ENCODE measurements around the gene RRAGC.

RRAGC gene

GRCh38 chr1:38832370-38832734, 27.2 kb downstream of the RRAGC start:
- Histone ChIP-seq H3K27me3 (ENCODE audit: insufficient read depth, poor library complexity, severe bottlenecking) (no peaks in the 10 kb centered on the region), H3K27ac (replicated peaks) (peak overlapping the region; percentile 95), H3K4me3 (replicated peaks; ENCODE audit: insufficient read depth, low read length) (no peak overlapping the region)
- no peak for DNase-seq (ENCODE audit: low read depth in 1 of 2, low spot score in 1 of 2)
- TF ChIP-seq SPI1 (IDR thresholded peaks at IDR 0.05; ENCODE audit: borderline replicate concordance, low read depth): no peak
- TF ChIP-seq REST (IDR thresholded peaks at IDR 0.05; ENCODE audit: insufficient replicate concordance, low read depth): no peak
- TF ChIP-seq CTCF (IDR thresholded peaks at IDR 0.05; ENCODE audit: insufficient read depth, low read length): no peak
- TF ChIP-seq GABPA (IDR thresholded peaks at IDR 0.05; ENCODE audit: low read depth): no peak
- no peak for TF ChIP-seq POLR2AphosphoS5 (IDR thresholded peaks at IDR 0.05; ENCODE audit: low read depth)

- DNase-seq (ENCODE audit: low read depth in 1 of 2, low spot score in 1 of 2): no peak
- peak overlapping the region; percentile 95; the same call in 1 of the 2 replicates for H3K27ac ChIP-seq (replicated peaks)
- no peaks in the 10 kb centered on the region for H3K27me3 ChIP-seq (ENCODE audit: insufficient read depth, poor library complexity, severe bottlenecking)
- no peak for TF ChIP-seq REST (IDR thresholded peaks at IDR 0.05; ENCODE audit: insufficient replicate concordance, low read depth)
- TF ChIP-seq SPI1 (IDR thresholded peaks at IDR 0.05; ENCODE audit: borderline replicate concordance, low read depth): no peak
- TF ChIP-seq CTCF (IDR thresholded peaks at IDR 0.05; ENCODE audit: insufficient read depth, low read length): no peak
- no peak for TF ChIP-seq GABPA (IDR thresholded peaks at IDR 0.05; ENCODE audit: low read depth)
- no peak for TF ChIP-seq POLR2AphosphoS5 (IDR thresholded peaks at IDR 0.05; ENCODE audit: low read depth)
- no peak overlapping the region for H3K4me3 ChIP-seq (replicated peaks; ENCODE audit: insufficient read depth, low read length)
These were observed 27.7 kb downstream of the RRAGC start for GRCh38 chr1:38831731-38832369.

- no peak for DNase-seq (ENCODE audit: low read depth in 1 of 2, low spot score in 1 of 2)
- TF ChIP-seq CTCF (IDR thresholded peaks at IDR 0.05; ENCODE audit: insufficient read depth, low read length) (no peak), POLR2AphosphoS5 (IDR thresholded peaks at IDR 0.05; ENCODE audit: low read depth) (no peak), SPI1 (IDR thresholded peaks at IDR 0.05; ENCODE audit: borderline replicate concordance, low read depth) (no peak), REST (IDR thresholded peaks at IDR 0.05; ENCODE audit: insufficient replicate concordance, low read depth) (no peak), GABPA (IDR thresholded peaks at IDR 0.05; ENCODE audit: low read depth) (no peak)
- no peak overlapping the region for H3K4me3 ChIP-seq (replicated peaks; ENCODE audit: insufficient read depth, low read length)
- H3K27me3 ChIP-seq (ENCODE audit: insufficient read depth, poor library complexity, severe bottlenecking): no peaks in the 10 kb centered on the region
- no peak overlapping the region for H3K27ac ChIP-seq (replicated peaks)
These were observed 30.2 kb downstream of the RRAGC start for GRCh38 chr1:38829368-38829767.
